ENCODE results near the gene GIPC3.

GIPC3 gene

GRCh38 chr19:3585301-3586126 is at the start of gene GIPC3:
Gene GIPC3 (plus strand): TSS chr19:3585478. CDS start chr19:3585598, 120 bp downstream.
- DNase-seq (ENCODE audit: low read depth, low spot score), result no peak

DNA sequence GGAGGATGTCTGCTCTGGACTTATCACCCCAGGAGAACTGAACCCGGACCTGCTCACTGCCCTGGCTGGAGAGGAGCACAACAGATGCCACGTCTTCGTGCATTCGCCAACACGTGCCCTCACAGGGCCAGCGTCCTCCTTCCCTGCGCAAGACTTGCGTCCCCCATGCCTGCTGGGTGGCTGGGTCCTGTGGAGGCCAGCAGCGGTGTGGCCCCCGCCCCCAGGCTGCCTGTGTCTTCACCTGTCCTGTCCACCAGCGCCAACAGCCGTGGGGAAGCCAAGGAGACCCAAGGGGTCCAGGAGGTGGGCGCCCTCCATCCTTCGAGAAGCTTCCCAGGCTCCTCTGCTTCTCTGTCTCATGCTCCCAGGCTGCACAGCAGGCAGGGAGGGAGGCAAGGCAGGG is 49.7 kb upstream of the GIPC3 start:
- no peak for DNase-seq (ENCODE audit: low read depth, low spot score)

DNA sequence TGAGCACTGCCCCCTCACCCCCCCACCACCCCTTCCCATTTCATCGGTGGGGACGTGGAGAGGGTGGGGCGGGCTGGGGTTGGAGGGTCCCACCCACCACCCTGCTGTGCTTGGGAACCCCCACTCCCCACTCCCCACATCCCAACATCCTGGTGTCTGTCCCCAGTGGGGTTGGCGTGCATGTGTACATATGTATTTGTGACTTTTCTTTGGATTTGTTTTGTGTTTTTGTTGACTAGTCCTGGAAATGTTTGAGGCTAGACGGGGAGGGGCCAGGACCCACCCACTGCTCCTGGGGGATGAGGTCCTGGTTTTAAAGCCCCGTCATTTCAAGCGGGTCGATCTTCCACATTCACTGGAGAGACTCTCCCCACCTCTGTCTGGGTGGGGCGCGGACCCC is 49.3 kb upstream of the GIPC3 start:
- no peak for DNase-seq (ENCODE audit: low read depth, low spot score)

- DNase-seq (ENCODE audit: low read depth, low spot score), result no peak
Observed at GRCh38 chr19:3536429-3537100, 48.7 kb upstream of the GIPC3 start.

DNA sequence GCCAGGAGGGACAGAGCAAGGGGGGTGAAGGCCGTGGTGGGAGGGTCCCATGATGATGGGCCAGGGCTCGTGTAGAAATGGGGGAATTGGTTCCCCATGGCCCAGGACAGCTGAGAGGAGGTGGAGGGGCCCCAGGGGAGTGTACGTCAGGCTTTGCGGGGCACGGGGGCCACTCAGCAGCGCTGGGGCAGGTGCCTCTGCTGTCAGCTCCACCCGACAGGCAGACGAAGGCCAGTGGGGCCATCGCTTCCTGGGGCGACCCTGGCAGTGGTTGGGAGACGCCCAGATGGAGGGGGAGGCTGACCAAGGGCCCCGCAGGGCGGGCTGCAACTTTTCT is 48.2 kb upstream of the GIPC3 start:
- no peak for DNase-seq (ENCODE audit: low read depth, low spot score)

DNA sequence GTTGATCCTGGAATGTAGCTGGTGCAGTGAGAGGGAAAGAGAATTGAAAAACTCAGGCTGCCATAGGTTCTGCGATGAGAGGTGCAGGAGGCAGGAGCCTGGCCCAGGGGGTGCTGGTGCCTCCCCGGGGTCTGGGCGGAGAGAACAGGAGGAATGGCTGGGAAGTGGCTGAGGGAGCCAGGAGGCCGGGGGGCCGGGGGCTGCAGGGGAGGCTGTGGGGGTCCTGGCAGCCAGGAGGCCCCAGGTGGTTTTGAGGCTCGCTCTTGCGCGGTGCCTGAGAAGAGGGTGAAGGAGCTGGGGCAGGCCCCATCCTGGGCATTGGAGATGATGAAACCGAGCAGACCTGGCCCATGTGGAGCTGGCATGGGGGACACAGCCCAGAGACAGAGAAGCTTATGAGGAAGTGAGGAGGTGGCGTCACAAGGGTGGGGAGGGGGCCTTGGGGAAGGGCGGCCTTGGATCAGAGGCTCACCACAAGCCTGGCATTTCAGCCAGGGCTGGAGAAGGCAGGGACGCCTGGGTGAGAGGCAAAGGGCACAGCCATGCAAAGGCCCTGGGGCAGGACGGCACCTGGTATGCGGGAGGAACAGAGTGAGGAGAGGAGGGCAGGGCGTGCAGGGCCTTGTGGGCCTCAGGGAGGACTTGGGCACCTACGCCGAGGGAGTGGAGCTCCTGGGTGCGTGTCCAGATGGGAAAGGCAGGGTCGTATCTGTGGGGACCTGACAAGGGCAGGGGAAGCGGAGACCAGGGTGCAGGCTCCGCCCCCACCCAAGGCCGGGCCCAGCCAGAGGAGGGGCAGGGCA is 47.6 kb upstream of the GIPC3 start:
- DNase-seq (ENCODE audit: low read depth, low spot score), result no peak

GRCh38 chr19:3538258-3538929 is 46.9 kb upstream of the GIPC3 start:
- DNase-seq (ENCODE audit: low read depth, low spot score), result no peak

GRCh38 chr19:3538965-3539755 is 46.1 kb upstream of the GIPC3 start, which contains the start of gene TEKTIP1:
Gene TEKTIP1 (plus strand): TSS chr19:3539174. CDS start chr19:3539178, 4 bp downstream.
- no peak for DNase-seq (ENCODE audit: low read depth, low spot score)

DNA sequence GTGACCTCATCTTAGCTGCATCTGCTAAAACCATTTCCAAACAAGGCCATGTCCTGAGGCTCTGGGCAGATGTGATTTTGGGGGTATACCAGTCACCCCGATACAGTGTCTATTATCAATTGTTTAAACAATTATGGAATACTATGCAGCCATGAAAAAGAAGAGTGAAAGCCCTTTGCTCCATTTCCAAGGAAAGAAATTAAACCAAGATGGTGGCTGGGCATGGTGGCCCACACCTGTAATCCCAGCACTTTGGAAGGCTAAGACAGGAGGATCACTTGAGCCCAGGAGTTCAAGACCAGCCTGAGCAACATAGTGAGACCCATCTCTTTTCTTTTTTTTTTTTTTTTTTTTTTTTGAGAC is 45.5 kb upstream of the GIPC3 start:
- no peak for DNase-seq (ENCODE audit: low read depth, low spot score)

DNA sequence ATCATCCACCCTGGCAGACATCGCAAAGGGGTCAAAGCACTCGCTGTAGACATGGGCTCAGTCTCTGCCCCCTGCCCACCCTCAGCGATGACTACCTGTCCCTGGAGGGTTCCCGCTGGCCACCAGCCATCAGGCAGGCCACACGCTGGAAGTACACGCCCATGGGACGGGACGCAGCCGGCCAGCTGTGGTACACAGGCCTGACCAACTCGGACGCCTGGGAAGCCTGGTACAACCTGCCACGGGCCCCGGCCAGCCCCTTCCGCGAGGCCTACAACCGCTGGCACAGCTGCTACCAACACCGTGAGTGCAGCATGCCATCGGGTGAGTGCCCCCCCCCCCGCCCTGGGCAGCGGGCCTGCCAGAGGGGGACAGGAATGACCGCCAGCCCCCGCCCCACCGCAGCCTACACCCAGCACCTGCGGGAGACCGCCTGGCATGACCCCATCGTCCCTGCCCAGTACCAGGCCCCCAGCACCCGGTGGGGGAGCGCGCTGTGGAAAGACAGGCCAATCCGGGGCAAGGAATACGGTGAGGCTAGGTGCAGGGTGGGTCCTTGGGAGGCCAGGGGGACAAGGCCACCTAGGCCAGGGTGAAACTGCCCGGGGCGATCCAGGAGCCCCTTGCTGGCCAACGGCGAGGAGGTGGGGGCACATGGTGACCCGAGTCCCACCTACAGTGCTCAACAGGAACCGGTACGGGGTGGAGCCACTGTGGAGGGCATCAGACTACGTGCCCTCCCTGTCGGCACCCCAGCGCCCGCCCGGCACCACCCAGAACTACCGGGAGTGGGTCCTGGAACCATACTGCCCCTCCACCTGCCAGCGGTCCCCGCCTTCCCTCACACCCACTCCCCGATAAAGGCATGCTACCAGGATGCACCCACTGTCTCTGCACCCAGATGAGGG is 41.9 kb upstream of the GIPC3 start:
- no peak for DNase-seq (ENCODE audit: low read depth, low spot score)

GRCh38 chr19:3544058-3544376 is 41.3 kb upstream of the GIPC3 start:
- DNase-seq (ENCODE audit: low read depth, low spot score), result no peak

GRCh38 chr19:3544742-3545668 is 40.3 kb upstream of the GIPC3 start:
- peak; percentile 67 for DNase-seq (ENCODE audit: low read depth, low spot score)

- DNase-seq (ENCODE audit: low read depth, low spot score), result no peak
Observed at GRCh38 chr19:3545669-3546034, 39.6 kb upstream of the GIPC3 start.

DNA sequence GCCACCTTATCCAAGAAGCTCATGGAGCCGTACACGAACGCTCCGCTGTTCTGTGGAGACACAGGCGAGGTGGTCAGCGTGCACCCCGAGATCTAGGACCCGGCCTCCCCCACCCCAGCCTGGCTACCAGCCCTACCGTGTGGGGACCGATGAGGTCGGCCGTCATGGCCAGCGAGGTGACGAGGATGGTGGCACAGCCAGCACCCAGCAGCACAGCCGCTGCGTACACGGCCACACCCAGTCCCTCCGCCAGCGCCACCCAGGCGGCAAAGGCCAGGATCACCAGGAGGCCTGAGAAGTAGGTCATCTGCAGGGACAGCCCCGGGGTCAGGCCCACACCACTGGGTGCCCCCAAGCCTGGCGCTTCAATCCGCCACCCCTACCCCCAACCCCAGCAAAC is 39.2 kb upstream of the GIPC3 start:
- DNase-seq (ENCODE audit: low read depth, low spot score), result no peak

GRCh38 chr19:3547301-3547731 is 38.0 kb upstream of the GIPC3 start:
- no peak for DNase-seq (ENCODE audit: low read depth, low spot score)

- no peak for DNase-seq (ENCODE audit: low read depth, low spot score)
Observed at GRCh38 chr19:3547767-3548282, 37.5 kb upstream of the GIPC3 start.

DNA sequence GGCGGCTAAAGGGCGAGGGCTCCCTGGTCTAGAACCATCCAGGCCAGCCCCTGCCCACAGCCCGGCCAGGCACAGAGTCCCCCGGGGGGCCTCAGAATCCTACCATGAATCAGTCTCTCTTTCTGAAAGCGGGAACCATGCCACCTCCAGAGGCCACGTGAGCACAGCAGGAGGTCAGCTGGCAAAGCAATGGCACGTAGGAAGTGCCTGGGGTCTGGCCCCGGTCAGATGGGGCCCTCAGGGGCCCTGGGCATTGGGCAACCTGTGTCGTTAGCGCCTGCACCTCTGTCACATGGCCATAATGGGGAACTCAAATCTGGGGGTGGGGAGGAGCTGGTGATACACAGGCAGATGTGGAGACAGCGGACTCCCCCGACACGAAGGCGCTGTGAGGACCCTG is 36.7 kb upstream of the GIPC3 start:
- no peak for DNase-seq (ENCODE audit: low read depth, low spot score)

- DNase-seq (ENCODE audit: low read depth, low spot score), result no peak
Observed at GRCh38 chr19:3549816-3550215, 35.5 kb upstream of the GIPC3 start.

Measured in activated naive CD8-positive, alpha-beta T cell treated with anti-CD3 and anti-CD28 coated beads, Interleukin-2, amount 50 U/mL, for 16 hours (primary cell).